Measurements from ENCODE around the gene CTNNA2.

Gene CTNNA2

GRCh38 chr2:80291656-80292055 lies 778.8 kb downstream of the CTNNA2 start:
- Histone ChIP-seq H3K36me3 (ENCODE audit: control insufficient read depth, insufficient read depth, low read length, severe bottlenecking) (no peaks in the 10 kb centered on the region), H3K27me3 (replicated peaks; ENCODE audit: control insufficient read depth, insufficient read depth, low read length) (peaks cover 8% of the 10 kb centered on the region), H3K4me3 (ENCODE audit: low read length) (no peak overlapping the region), H3K9ac (ENCODE audit: low read length) (no peak overlapping the region), H3K4me1 (ENCODE audit: control insufficient read depth, insufficient read depth, low read length) (no peaks in the 10 kb centered on the region), H3K9me3 (ENCODE audit: control insufficient read depth, low read length) (no peaks in the 10 kb centered on the region)
- DNase-seq (ENCODE audit: low read depth): no peak

GRCh38 chr2:80292474-80292873 lies 779.6 kb downstream of the CTNNA2 start:
- H3K27me3 ChIP-seq (replicated peaks; ENCODE audit: control insufficient read depth, insufficient read depth, low read length): peaks cover 9% of the 10 kb centered on the region
- H3K4me1 ChIP-seq (ENCODE audit: control insufficient read depth, insufficient read depth, low read length): no peaks in the 10 kb centered on the region
- DNase-seq (ENCODE audit: low read depth): no peak
- no peaks in the 10 kb centered on the region for H3K36me3 ChIP-seq (ENCODE audit: control insufficient read depth, insufficient read depth, low read length, severe bottlenecking)
- H3K9ac ChIP-seq (ENCODE audit: low read length): no peak overlapping the region
- H3K4me3 ChIP-seq (ENCODE audit: low read length): no peak overlapping the region
- H3K9me3 ChIP-seq (ENCODE audit: control insufficient read depth, low read length): no peaks in the 10 kb centered on the region

GRCh38 chr2:80293039-80293438 lies 780.2 kb downstream of the CTNNA2 start:
- Histone ChIP-seq H3K4me3 (ENCODE audit: low read length) (no peak overlapping the region), H3K4me1 (ENCODE audit: control insufficient read depth, insufficient read depth, low read length) (no peaks in the 10 kb centered on the region), H3K36me3 (ENCODE audit: control insufficient read depth, insufficient read depth, low read length, severe bottlenecking) (no peaks in the 10 kb centered on the region), H3K27me3 (replicated peaks; ENCODE audit: control insufficient read depth, insufficient read depth, low read length) (peaks cover 9% of the 10 kb centered on the region), H3K9me3 (ENCODE audit: control insufficient read depth, low read length) (no peaks in the 10 kb centered on the region), H3K9ac (ENCODE audit: low read length) (no peak overlapping the region)
- no peak for DNase-seq (ENCODE audit: low read depth)

- H3K36me3 ChIP-seq (ENCODE audit: control insufficient read depth, insufficient read depth, low read length, severe bottlenecking): no peaks in the 10 kb centered on the region
- no peak for DNase-seq (ENCODE audit: low read depth)
- H3K9ac ChIP-seq (ENCODE audit: low read length): no peak overlapping the region
- peaks cover 11% of the 10 kb centered on the region for H3K4me1 ChIP-seq (ENCODE audit: control insufficient read depth, insufficient read depth, low read length)
- peaks cover 47% of the 10 kb centered on the region for H3K27me3 ChIP-seq (replicated peaks; ENCODE audit: control insufficient read depth, insufficient read depth, low read length)
- no peak overlapping the region for H3K4me3 ChIP-seq (ENCODE audit: low read length)
- H3K9me3 ChIP-seq (ENCODE audit: control insufficient read depth, low read length): no peaks in the 10 kb centered on the region
Observed at GRCh38 chr2:80298954-80299353, 786.1 kb downstream of the CTNNA2 start.

GRCh38 chr2:80299661-80300060 lies 786.8 kb downstream of the CTNNA2 start:
- H3K9ac ChIP-seq (ENCODE audit: low read length): no peak overlapping the region
- H3K4me1 ChIP-seq (ENCODE audit: control insufficient read depth, insufficient read depth, low read length): peaks cover 11% of the 10 kb centered on the region
- H3K36me3 ChIP-seq (ENCODE audit: control insufficient read depth, insufficient read depth, low read length, severe bottlenecking): no peaks in the 10 kb centered on the region
- H3K27me3 ChIP-seq (replicated peaks; ENCODE audit: control insufficient read depth, insufficient read depth, low read length): peaks cover 49% of the 10 kb centered on the region
- H3K4me3 ChIP-seq (ENCODE audit: low read length): no peak overlapping the region
- no peaks in the 10 kb centered on the region for H3K9me3 ChIP-seq (ENCODE audit: control insufficient read depth, low read length)
- DNase-seq (ENCODE audit: low read depth): no peak

- no peak overlapping the region for H3K4me3 ChIP-seq (ENCODE audit: low read length)
- no peaks in the 10 kb centered on the region for H3K36me3 ChIP-seq (ENCODE audit: control insufficient read depth, insufficient read depth, low read length, severe bottlenecking)
- no peak for DNase-seq (ENCODE audit: low read depth)
- H3K4me1 ChIP-seq (ENCODE audit: control insufficient read depth, insufficient read depth, low read length): peaks cover 11% of the 10 kb centered on the region
- H3K9me3 ChIP-seq (ENCODE audit: control insufficient read depth, low read length): no peaks in the 10 kb centered on the region
- peaks cover 54% of the 10 kb centered on the region for H3K27me3 ChIP-seq (replicated peaks; ENCODE audit: control insufficient read depth, insufficient read depth, low read length)
- no peak overlapping the region for H3K9ac ChIP-seq (ENCODE audit: low read length)
Observed at GRCh38 chr2:80300346-80300745, 787.5 kb downstream of the CTNNA2 start.

GRCh38 chr2:80300954-80301353 lies 788.1 kb downstream of the CTNNA2 start:
- Histone ChIP-seq H3K9ac (ENCODE audit: low read length) (no peak overlapping the region), H3K36me3 (ENCODE audit: control insufficient read depth, insufficient read depth, low read length, severe bottlenecking) (no peaks in the 10 kb centered on the region), H3K4me1 (ENCODE audit: control insufficient read depth, insufficient read depth, low read length) (peaks cover 11% of the 10 kb centered on the region), H3K9me3 (ENCODE audit: control insufficient read depth, low read length) (no peaks in the 10 kb centered on the region), H3K27me3 (replicated peaks; ENCODE audit: control insufficient read depth, insufficient read depth, low read length) (peaks cover 60% of the 10 kb centered on the region), H3K4me3 (ENCODE audit: low read length) (no peak overlapping the region)
- DNase-seq (ENCODE audit: low read depth): no peak

- DNase-seq (ENCODE audit: low read depth): no peak
- no peak overlapping the region for H3K4me3 ChIP-seq (ENCODE audit: low read length)
- no peak overlapping the region for H3K9ac ChIP-seq (ENCODE audit: low read length)
- peaks cover 11% of the 10 kb centered on the region for H3K4me1 ChIP-seq (ENCODE audit: control insufficient read depth, insufficient read depth, low read length)
- no peaks in the 10 kb centered on the region for H3K36me3 ChIP-seq (ENCODE audit: control insufficient read depth, insufficient read depth, low read length, severe bottlenecking)
- no peaks in the 10 kb centered on the region for H3K9me3 ChIP-seq (ENCODE audit: control insufficient read depth, low read length)
- peaks cover 55% of the 10 kb centered on the region for H3K27me3 ChIP-seq (replicated peaks; ENCODE audit: control insufficient read depth, insufficient read depth, low read length)
Observed at GRCh38 chr2:80302001-80302313, 789.1 kb downstream of the CTNNA2 start.

- Histone ChIP-seq H3K4me3 (ENCODE audit: low read length) (peak overlapping the region; percentile 15), H3K9me3 (ENCODE audit: control insufficient read depth, low read length) (no peaks in the 10 kb centered on the region)
- no peak for DNase-seq (ENCODE audit: low read depth)
Observed at GRCh38 chr2:80302314-80303005, 789.6 kb downstream of the CTNNA2 start.

GRCh38 chr2:80303006-80303908 lies 790.4 kb downstream of the CTNNA2 start:
- H3K4me3 ChIP-seq (ENCODE audit: low read length): peak overlapping the region; percentile 75
- H3K9me3 ChIP-seq (ENCODE audit: control insufficient read depth, low read length): no peaks in the 10 kb centered on the region
- DNase-seq (ENCODE audit: low read depth): no peak
- no peak overlapping the region for H3K9ac ChIP-seq (ENCODE audit: low read length)
- peaks cover 11% of the 10 kb centered on the region for H3K4me1 ChIP-seq (ENCODE audit: control insufficient read depth, insufficient read depth, low read length)
- H3K27me3 ChIP-seq (replicated peaks; ENCODE audit: control insufficient read depth, insufficient read depth, low read length): peaks cover 57% of the 10 kb centered on the region
- H3K36me3 ChIP-seq (ENCODE audit: control insufficient read depth, insufficient read depth, low read length, severe bottlenecking): no peaks in the 10 kb centered on the region

More at GRCh38 chr2:80302314-80303005, 789.6 kb downstream of the CTNNA2 start:
- peaks cover 53% of the 10 kb centered on the region for H3K27me3 ChIP-seq (replicated peaks; ENCODE audit: control insufficient read depth, insufficient read depth, low read length)
- H3K9ac ChIP-seq (ENCODE audit: low read length): no peak overlapping the region
- no peaks in the 10 kb centered on the region for H3K36me3 ChIP-seq (ENCODE audit: control insufficient read depth, insufficient read depth, low read length, severe bottlenecking)
- H3K4me1 ChIP-seq (ENCODE audit: control insufficient read depth, insufficient read depth, low read length): peaks cover 11% of the 10 kb centered on the region

GRCh38 chr2:80303909-80304837 lies 791.3 kb downstream of the CTNNA2 start, which contains the start of gene LRRTM1:
Gene LRRTM1, minus strand, starts transcription at chr2:80304752. Its CDS starts 933 bp downstream, at chr2:80303819.
- DNase-seq (ENCODE audit: low read depth): peak; percentile 10
- H3K27me3 ChIP-seq (replicated peaks; ENCODE audit: control insufficient read depth, insufficient read depth, low read length): peaks cover 57% of the 10 kb centered on the region
- H3K36me3 ChIP-seq (ENCODE audit: control insufficient read depth, insufficient read depth, low read length, severe bottlenecking): no peaks in the 10 kb centered on the region
- no peaks in the 10 kb centered on the region for H3K9me3 ChIP-seq (ENCODE audit: control insufficient read depth, low read length)
- H3K4me1 ChIP-seq (ENCODE audit: control insufficient read depth, insufficient read depth, low read length): peaks cover 11% of the 10 kb centered on the region
- no peak within 1 kb of the TSS for H3K9ac ChIP-seq (ENCODE audit: low read length)
- H3K4me3 ChIP-seq (ENCODE audit: low read length): peak within 1 kb of the TSS; percentile 75

All from adipocyte (in vitro differentiated cells).